ENCODE measurements around the gene PRKCE.

DNA sequence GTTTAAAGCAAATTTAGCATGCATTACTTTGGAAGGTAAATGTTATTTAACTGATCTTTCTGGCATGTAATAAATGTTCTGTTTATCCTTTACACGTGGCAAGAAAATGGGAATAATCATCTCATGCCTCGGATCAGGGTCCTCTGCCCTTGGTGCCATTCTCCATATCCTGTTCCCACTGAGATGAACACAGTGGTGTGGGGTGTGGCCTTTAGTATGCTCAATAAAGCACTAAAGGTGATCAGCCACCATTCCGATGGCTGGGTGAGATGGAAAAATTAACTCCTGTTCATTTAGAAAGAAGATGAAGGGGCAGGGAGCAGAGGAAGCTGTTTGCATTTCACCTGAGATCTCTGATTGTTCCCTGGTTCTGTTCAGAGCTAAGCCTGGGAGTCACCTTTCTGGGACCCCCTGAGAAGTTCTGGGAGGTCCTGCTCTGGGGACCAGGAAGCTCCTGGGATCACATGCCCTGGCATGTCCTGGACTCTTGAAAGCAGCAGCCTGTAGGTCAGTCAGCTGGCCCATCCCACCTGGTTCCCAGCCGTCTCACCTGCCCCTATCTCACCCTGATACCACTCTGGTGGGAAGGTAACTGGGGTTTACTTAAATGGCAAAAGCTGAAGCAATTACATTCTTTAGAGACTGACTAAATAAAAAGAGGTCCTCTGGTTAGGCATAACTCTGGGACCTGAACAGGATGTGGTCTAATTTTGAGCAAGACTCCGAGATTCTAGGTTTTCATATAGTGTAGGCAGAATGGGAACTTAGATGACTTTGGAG is 356.8 kb downstream of the PRKCE start:
- no peak for TF ChIP-seq POLR2A (IDR thresholded peaks at IDR 0.05)
- TF ChIP-seq, protein P1, sequence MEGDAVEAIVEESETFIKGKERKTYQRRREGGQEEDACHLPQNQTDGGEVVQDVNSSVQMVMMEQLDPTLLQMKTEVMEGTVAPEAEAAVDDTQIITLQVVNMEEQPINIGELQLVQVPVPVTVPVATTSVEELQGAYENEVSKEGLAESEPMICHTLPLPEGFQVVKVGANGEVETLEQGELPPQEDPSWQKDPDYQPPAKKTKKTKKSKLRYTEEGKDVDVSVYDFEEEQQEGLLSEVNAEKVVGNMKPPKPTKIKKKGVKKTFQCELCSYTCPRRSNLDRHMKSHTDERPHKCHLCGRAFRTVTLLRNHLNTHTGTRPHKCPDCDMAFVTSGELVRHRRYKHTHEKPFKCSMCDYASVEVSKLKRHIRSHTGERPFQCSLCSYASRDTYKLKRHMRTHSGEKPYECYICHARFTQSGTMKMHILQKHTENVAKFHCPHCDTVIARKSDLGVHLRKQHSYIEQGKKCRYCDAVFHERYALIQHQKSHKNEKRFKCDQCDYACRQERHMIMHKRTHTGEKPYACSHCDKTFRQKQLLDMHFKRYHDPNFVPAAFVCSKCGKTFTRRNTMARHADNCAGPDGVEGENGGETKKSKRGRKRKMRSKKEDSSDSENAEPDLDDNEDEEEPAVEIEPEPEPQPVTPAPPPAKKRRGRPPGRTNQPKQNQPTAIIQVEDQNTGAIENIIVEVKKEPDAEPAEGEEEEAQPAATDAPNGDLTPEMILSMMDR (IDR thresholded peaks at IDR 0.05), result no peak
